OCI-LY7 (cell line): Measurements from ENCODE around the gene PTPMT1. TPM values are rescaled to one million over a fixed set of nuclear protein-coding genes. Genes with fewer than 3 reads are reported as not detected.
A peak's percentile ranks its signal among the peaks of the same experiment; 100 is the strongest.

Source experiments
- BruUV-seq: library from RNA; stranded (reverse); fragments of 400-500 nt; replicated peaks from 2 replicates; lab custom pipeline; 2021; lab: Mats Ljungman, UMichigan
- CTCF ChIA-PET: fragments of 300-600 bp; sonication (Branson Sonifier 250); formaldehyde crosslinking; loops from one replicate; lab custom pipeline; 2022; ENCODE audit warnings: antibody characterized with exemption; ENCODE audit not compliant: unreplicated experiment; lab: Charles Lee
- POLR2A ChIA-PET: fragments of 300-600 bp; sonication (Branson Sonifier 250); formaldehyde crosslinking; loops from one replicate; lab custom pipeline; 2022; ENCODE audit warnings: antibody characterized with exemption; lab: Charles Lee
- DNase-seq: peaks from one replicate; pipeline ENCODE4 v3.0.0-alpha.2; 2015; ENCODE audit warnings: low spot score
- H2AFZ ChIP-seq: fragments of 200-600 bp; sonication (generic), shearing (Covaris generic); 2 replicates; pipeline ENCODE4 v1.6.1; 2014; ENCODE audit warnings: mild to moderate bottlenecking, antibody characterized with exemption, low read length, moderate library complexity
- H3K27ac ChIP-seq: fragments of 200-600 bp; sonication (generic); 2 replicates; pipeline ENCODE4 v1.5.1; 2014; ENCODE audit warnings: mixed run types, low read depth, mild to moderate bottlenecking, moderate library complexity, low read length, inconsistent platforms; ENCODE audit not compliant: poor library complexity, severe bottlenecking
- H3K36me3 ChIP-seq: fragments of 200-600 bp; sonication (generic); 2 replicates; pipeline ENCODE4 v1.6.1; 2014; ENCODE audit warnings: mild to moderate bottlenecking, antibody characterized with exemption, low read length, moderate library complexity, mixed read lengths; ENCODE audit not compliant: insufficient read depth
- H3K4me1 ChIP-seq: fragments of 200-600 bp; sonication (generic); 2 replicates; pipeline ENCODE4 v1.5.1; 2014; ENCODE audit warnings: mild to moderate bottlenecking, low read length; ENCODE audit not compliant: insufficient read depth, poor library complexity, severe bottlenecking
- H3K4me2 ChIP-seq: fragments of 200-600 bp; sonication (generic); 2 replicates; pipeline ENCODE4 v1.6.1; 2014; ENCODE audit warnings: mild to moderate bottlenecking, low read length
- H3K4me3 ChIP-seq: fragments of 200-600 bp; sonication (generic); 2 replicates; pipeline ENCODE4 v1.5.1; 2014; ENCODE audit warnings: mild to moderate bottlenecking, low read depth, low read length; ENCODE audit not compliant: poor library complexity, severe bottlenecking
- H3K79me2 ChIP-seq: fragments of 200-600 bp; sonication (generic); 2 replicates; pipeline ENCODE4 v1.6.1; 2016; ENCODE audit warnings: low read depth, mild to moderate bottlenecking, low read length, moderate library complexity, mixed read lengths; ENCODE audit not compliant: insufficient read depth
- H3K9me2 ChIP-seq: fragments of 200-600 bp; sonication (generic); 2 replicates; pipeline ENCODE4 v1.6.1; 2016; ENCODE audit warnings: mild to moderate bottlenecking, low read length, mixed read lengths; ENCODE audit not compliant: insufficient read depth
- H3K9me3 ChIP-seq: fragments of 200-600 bp; sonication (generic); 2 replicates; pipeline ENCODE4 v1.6.1; 2014; ENCODE audit warnings: mild to moderate bottlenecking, mixed run types, low read length, mixed read lengths
- H4K20me1 ChIP-seq: fragments of 200-600 bp; sonication (generic); 2 replicates; pipeline ENCODE4 v1.6.1; 2014; ENCODE audit warnings: mild to moderate bottlenecking, antibody characterized with exemption, low read length, moderate library complexity, mixed read lengths; ENCODE audit not compliant: insufficient read depth
- EZH2phosphoT487 ChIP-seq: fragments of 200-600 bp; sonication (generic); IDR thresholded peaks from 2 replicates; pipeline ENCODE4 v1.6.1; 2018; ENCODE audit warnings: low read depth, borderline replicate concordance, mild to moderate bottlenecking, mixed run types, antibody characterized with exemption, low read length, moderate library complexity, mixed read lengths
- intact Hi-C: fragments of 100-400 bp; cut with micrococcal nuclease; formaldehyde crosslinking; loops from one replicate; pipeline ENCODE4 v1.10.0; 2022; ENCODE audit not compliant: unreplicated experiment
- total RNA-seq, 2 experiments: library from RNA; depleted of rRNA in 1 of 2; stranded (reverse); fragments of >200 nt in 1 of 2; shearing (Covaris generic) in 1 of 2; gene quantifications; 2 replicates each; pipeline ENCODE4 v1.2.3, GENCODE V29; 2014 to 2022
- TF ChIP-seq, protein P1 (sequence below): fragments of 200-600 bp; sonication (generic); conservative IDR thresholded peaks from 2 replicates; pipeline ENCODE4 v1.5.1; 2014; ENCODE audit warnings: mild to moderate bottlenecking, antibody characterized with exemption, low read length, moderate library complexity, mixed read lengths

The PTPMT1 gene
- total RNA-seq, 2 experiments from 2014 or later, result 27.6 to 52.6 TPM

DNA sequence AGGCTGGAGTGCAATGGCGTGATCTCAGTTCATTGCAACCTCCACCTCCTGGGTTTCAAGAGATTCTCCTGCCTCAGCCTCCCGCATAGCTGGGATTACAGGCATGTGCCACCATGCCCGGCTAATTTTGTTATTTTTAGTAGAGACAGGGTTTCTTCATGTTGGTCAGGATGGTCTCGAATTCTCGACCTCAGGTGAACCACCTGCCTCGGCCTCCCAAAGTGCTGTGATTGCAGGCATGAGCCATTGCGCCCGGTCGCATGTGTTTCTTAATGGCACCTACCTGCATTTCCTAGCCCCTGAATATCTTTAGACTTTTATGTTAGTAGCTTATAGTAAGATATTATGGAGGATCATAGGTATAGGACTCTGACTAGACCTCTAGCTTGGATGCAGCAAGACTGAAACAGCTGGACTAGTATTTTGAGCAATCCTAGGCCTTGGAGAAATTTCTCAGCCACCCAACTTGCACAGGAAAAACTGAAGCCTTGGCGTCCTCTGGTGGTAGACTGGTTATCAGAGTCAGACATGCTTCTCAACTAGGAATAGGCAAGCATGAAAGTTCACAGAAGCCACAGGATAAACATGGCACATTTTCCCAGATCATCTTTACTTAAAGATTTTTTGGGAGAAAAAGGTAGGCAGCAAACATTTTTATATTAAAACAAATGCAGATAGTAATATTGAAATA, 51.5 kb downstream of the PTPMT1 start:
- no peaks in the 10 kb centered on the region for H3K9me2 ChIP-seq
- peaks cover 44% of the 10 kb centered on the region for H3K36me3 ChIP-seq
- peak; percentile 53 for DNase-seq
- no peak overlapping the region for H3K27ac ChIP-seq
- no TSS peak for BruUV-seq
- no peaks in the 10 kb centered on the region for H3K9me3 ChIP-seq
- ChIA-PET POLR2A (interaction anchor here (0.7 to 0.8 kb wide), 3 partner anchors 10 to 419 kb away, joined by 3 to 4 read pairs (median 3); no protein-coding TSS in a partner anchor), CTCF (no interaction called here)
- no peaks in the 10 kb centered on the region for H4K20me1 ChIP-seq
- no peak overlapping the region for H3K4me3 ChIP-seq
- H3K4me2 ChIP-seq, result no peak overlapping the region
- no peak overlapping the region for H2AFZ ChIP-seq
- peaks cover 4% of the 10 kb centered on the region for H3K4me1 ChIP-seq
- TF ChIP-seq EZH2phosphoT487, result no peak
- TF ChIP-seq, protein P1, sequence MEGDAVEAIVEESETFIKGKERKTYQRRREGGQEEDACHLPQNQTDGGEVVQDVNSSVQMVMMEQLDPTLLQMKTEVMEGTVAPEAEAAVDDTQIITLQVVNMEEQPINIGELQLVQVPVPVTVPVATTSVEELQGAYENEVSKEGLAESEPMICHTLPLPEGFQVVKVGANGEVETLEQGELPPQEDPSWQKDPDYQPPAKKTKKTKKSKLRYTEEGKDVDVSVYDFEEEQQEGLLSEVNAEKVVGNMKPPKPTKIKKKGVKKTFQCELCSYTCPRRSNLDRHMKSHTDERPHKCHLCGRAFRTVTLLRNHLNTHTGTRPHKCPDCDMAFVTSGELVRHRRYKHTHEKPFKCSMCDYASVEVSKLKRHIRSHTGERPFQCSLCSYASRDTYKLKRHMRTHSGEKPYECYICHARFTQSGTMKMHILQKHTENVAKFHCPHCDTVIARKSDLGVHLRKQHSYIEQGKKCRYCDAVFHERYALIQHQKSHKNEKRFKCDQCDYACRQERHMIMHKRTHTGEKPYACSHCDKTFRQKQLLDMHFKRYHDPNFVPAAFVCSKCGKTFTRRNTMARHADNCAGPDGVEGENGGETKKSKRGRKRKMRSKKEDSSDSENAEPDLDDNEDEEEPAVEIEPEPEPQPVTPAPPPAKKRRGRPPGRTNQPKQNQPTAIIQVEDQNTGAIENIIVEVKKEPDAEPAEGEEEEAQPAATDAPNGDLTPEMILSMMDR, result peak; percentile 88
- intact Hi-C loops, result loop anchor here (5.0 kb wide), 1 partner anchor 130 kb away; no protein-coding TSS in a partner anchor
- H3K79me2 ChIP-seq, result no peaks in the 10 kb centered on the region

DNA sequence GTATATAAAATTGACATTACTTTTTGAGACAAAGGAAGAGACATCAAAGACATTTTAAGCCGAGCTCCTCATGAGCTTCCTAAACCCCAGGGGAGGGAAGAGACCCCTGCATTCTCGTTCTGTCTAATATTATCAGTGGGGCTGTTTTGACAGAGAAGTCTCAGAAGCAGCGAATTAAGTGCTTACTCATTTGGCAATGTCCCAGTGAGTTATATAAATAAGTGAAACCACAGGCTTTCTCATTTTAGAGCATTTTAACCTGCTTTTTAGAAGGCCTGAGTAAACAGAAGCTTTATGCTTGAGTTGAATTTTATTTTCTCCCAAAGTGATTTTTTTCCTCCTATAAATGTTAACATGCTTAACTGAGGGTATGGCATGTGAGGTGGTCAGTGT, 52.0 kb downstream of the PTPMT1 start:
- H3K79me2 ChIP-seq, result no peaks in the 10 kb centered on the region
- H2AFZ ChIP-seq, result no peak overlapping the region
- no peaks in the 10 kb centered on the region for H3K9me3 ChIP-seq
- TF ChIP-seq, protein P1, result peak; percentile 29; the same call in 1 of the 2 replicates
- TF ChIP-seq EZH2phosphoT487, result no peak
- no peaks in the 10 kb centered on the region for H3K9me2 ChIP-seq
- no peak overlapping the region for H3K4me3 ChIP-seq
- ChIA-PET CTCF (no interaction called here), POLR2A (interaction anchor here (0.7 to 0.8 kb wide), 2 partner anchors 11 to 420 kb away, joined by 3 read pairs; no protein-coding TSS in a partner anchor)
- intact Hi-C loops, result loop anchor here (5.0 kb wide), 1 partner anchor 130 kb away; no protein-coding TSS in a partner anchor
- BruUV-seq, result TSS peak; percentile 20
- no peak overlapping the region for H3K4me2 ChIP-seq
- no peaks in the 10 kb centered on the region for H3K4me1 ChIP-seq
- no peak overlapping the region for H3K27ac ChIP-seq
- DNase-seq, result no peak
- peaks cover 49% of the 10 kb centered on the region for H3K36me3 ChIP-seq
- H4K20me1 ChIP-seq, result no peaks in the 10 kb centered on the region
